Ishikawa (cell line): ENCODE measurements around the gene PLN.

Experiments
- REST ChIP-seq: IDR thresholded peaks from 2 replicates; pipeline ENCODE4 v1.6.1; 2012; ENCODE audit warnings: low read depth, mild to moderate bottlenecking
- YY1 ChIP-seq: IDR thresholded peaks from 2 replicates; pipeline ENCODE4 v1.6.1; 2012; ENCODE audit warnings: low read depth
- TF ChIP-seq, protein P1 (sequence below): IDR thresholded peaks from 2 replicates; pipeline ENCODE4 v1.6.1; 2012

GRCh38 chr6:118542184-118542952 is 5.7 kb upstream of the PLN start:
- TF ChIP-seq, protein P1, sequence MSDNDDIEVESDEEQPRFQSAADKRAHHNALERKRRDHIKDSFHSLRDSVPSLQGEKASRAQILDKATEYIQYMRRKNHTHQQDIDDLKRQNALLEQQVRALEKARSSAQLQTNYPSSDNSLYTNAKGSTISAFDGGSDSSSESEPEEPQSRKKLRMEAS = no peak
- no peak for TF ChIP-seq REST
- TF ChIP-seq YY1 = no peak
